ENCODE measurements around the gene ARF3. TPM values are rescaled to one million over a fixed set of nuclear protein-coding genes. Genes with fewer than 3 reads are reported as not detected.

Gene ARF3
- total and polyA plus RNA-seq, 12 donors: 30.3 to 90.8 (median 53.8) TPM

- intact Hi-C loops (cut with DNase I): loop anchor here in 1 of 10 donors (1.0 kb wide), 1 partner anchor 13 kb away; no protein-coding TSS in a partner anchor
- WGBS, 2 donors: 3% methylated on average over 44 to 45 of the region's 45 CpGs
- peak in 4 of 8 donors; percentile 2 to 23 (median 14) for ATAC-seq
- no peak for DNase-seq
- Histone ChIP-seq H3K4me3 (peak overlapping the region; percentile 2 to 52 (median 38)), H3K36me3 (no peaks in the 10 kb centered on the region), H3K27me3 (peaks cover 40 to 100% (median 96%) of the 10 kb centered on the region in 7 donors), H3K9me3 (no peaks in the 10 kb centered on the region), H3K27ac (peak overlapping the region in 1 of 10 donors; percentile 0), H3K4me1 (peaks cover 33 to 50% (median 40%) of the 10 kb centered on the region in 9 donors)
- TF ChIP-seq CTCF (IDR thresholded peaks at IDR 0.05): no peak
Measured at GRCh38 chr12:48978741-48979601, 21.7 kb upstream of the ARF3 start.

GRCh38 chr12:48978291-48978740 is 21.0 kb upstream of the ARF3 start, which contains the start of gene WNT1:
WNT1 (plus strand) TSS chr12:48978322; CDS start chr12:48978651, 329 bp downstream.
- intact Hi-C loops (cut with DNase I): loop anchor here in 1 of 10 donors (1.0 kb wide), 1 partner anchor 12 kb away; no protein-coding TSS in a partner anchor
- TF ChIP-seq CTCF (IDR thresholded peaks at IDR 0.05): peak in 6 of 9 donors; percentile 11 to 48 (median 24)
- Histone ChIP-seq H3K9me3 (no peaks in the 10 kb centered on the region), H3K4me3 (peak within 1 kb of the TSS in 9 of 10 donors; percentile 5 to 52 (median 39)), H3K4me1 (peaks cover 33 to 57% (median 40%) of the 10 kb centered on the region in 9 donors), H3K27me3 (peaks cover 45 to 100% (median 97%) of the 10 kb centered on the region in 7 donors), H3K36me3 (no peaks in the 10 kb centered on the region), H3K27ac (no peak within 1 kb of the TSS)
- no peak for DNase-seq
- 1 to 3% methylated on average over 40 to 45 of the region's 45 CpGs for WGBS, 2 donors
- ATAC-seq: peak in 4 of 8 donors; percentile 9 to 27 (median 16)

GRCh38 chr12:48977290-48978281 is 20.3 kb upstream of the ARF3 start:
- ATAC-seq (peak in 6 of 8 donors; percentile 20 to 58 (median 46)), DNase-seq (peak in 1 of 2 donors; percentile 78)
- TF ChIP-seq CTCF (IDR thresholded peaks at IDR 0.05): peak; percentile 40 to 86 (median 77)
- whole genome bisulfite sequencing, 2 donors: 12 to 14% methylated on average over 45 to 50 of the region's 50 CpGs
- peaks cover 46 to 100% (median 99%) of the 10 kb centered on the region in 7 donors for H3K27me3 ChIP-seq
- H3K9me3 ChIP-seq: no peaks in the 10 kb centered on the region
- H3K36me3 ChIP-seq: no peaks in the 10 kb centered on the region
- H3K4me1 ChIP-seq: peaks cover 33 to 58% (median 40%) of the 10 kb centered on the region in 9 donors
- H3K4me3 ChIP-seq: peak overlapping the region in 9 of 10 donors; percentile 5 to 52 (median 39)
- intact Hi-C loops (cut with DNase I): loop anchor here in 1 of 10 donors (1.0 kb wide), 1 partner anchor 11 kb away; no protein-coding TSS in a partner anchor
- no peak overlapping the region for H3K27ac ChIP-seq

Measured in heart right ventricle (tissue), 16 donors.